Activated CD4-positive, alpha-beta T cell treated with anti-CD3 and anti-CD28 coated beads, Interleukin-2, amount 10 ng/mL, durations not matched to agents 24 days and 14 days (primary cell): Measurements from ENCODE around the gene EIF1. TPM values are rescaled to one million over a fixed set of nuclear protein-coding genes. Genes with fewer than 3 reads are reported as not detected.

Experiments used
- DNase-seq: peaks from one replicate; pipeline ENCODE4 v3.0.0; 2022
- H3K27ac Mint-ChIP-seq: one replicate; pipeline ENCODE4 v1.8.0; 2022; ENCODE audit warnings: mild to moderate bottlenecking, mixed read lengths
- H3K27me3 Mint-ChIP-seq: one replicate; pipeline ENCODE4 v1.8.0; 2022; ENCODE audit warnings: mixed read lengths
- H3K36me3 Mint-ChIP-seq: one replicate; pipeline ENCODE4 v1.8.0; 2022; ENCODE audit warnings: low read depth, mild to moderate bottlenecking, mixed read lengths
- H3K4me1 Mint-ChIP-seq: one replicate; pipeline ENCODE4 v1.8.0; 2021; ENCODE audit warnings: mixed read lengths
- H3K4me3 Mint-ChIP-seq: one replicate; pipeline ENCODE4 v1.8.0; 2022; ENCODE audit warnings: mild to moderate bottlenecking, moderate library complexity, mixed read lengths
- H3K9me3 Mint-ChIP-seq: one replicate; pipeline ENCODE4 v1.8.0; 2021; ENCODE audit warnings: mixed read lengths
- intact Hi-C: fragments of 100-400 bp; cut with micrococcal nuclease; formaldehyde crosslinking; loops from one replicate; pipeline ENCODE4 v1.15.1; 2023
- total RNA-seq: library from RNA; stranded (reverse); gene quantifications from 2 replicates; pipeline ENCODE4 v1.2.3, GENCODE V29; 2022

EIF1 gene
- total RNA-seq, 1 donor from 2014 or later: 837 TPM

DNA sequence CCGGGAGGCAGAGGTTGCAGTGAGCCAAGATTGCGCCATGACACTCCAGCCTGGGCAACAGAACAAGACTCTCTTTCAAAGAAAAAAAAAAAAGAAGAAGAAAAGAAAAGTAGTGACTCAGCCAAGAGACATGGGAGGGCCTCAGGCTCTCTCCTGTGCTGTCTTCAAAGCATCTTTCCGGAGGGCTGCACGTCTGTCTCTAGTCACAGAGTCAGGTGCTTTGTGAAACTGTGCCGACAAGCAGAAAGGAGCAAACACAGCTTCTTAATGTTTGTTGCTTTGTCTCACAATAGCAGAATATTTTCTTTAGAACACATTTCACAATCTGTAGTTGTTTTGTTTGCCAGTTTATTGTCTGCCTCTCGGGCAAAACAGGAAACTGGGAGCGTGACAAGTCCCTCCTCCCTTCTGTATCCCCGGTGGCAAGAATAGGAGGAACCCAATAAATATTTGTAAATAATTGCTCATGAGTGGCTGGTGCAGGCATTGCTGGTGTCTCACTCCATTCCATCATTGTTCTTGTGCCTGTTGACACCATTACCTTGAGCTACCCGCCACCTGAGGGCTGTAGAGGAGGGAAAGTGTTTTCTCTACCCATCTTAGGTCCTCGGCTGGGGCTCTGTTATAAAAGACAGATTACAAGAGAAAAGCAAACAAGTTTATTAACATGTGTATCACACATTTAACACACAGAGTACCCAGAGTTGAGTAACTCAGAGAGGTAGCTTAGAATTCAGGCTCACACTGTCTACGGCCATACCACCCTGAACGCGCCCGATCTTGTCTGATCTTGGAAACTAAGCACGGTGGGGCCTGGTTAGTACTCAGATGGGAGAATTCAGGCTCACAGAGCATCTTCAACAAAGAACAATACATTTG is 29.0 kb downstream of the EIF1 start:
- DNase-seq: peak; percentile 71
- Mint-ChIP-seq H3K27me3 (peaks cover 8% of the 10 kb centered on the region), H3K9me3 (no peaks in the 10 kb centered on the region), H3K4me1 (peaks cover 7% of the 10 kb centered on the region), H3K27ac (no peak overlapping the region), H3K4me3 (peak overlapping the region; percentile 23), H3K36me3 (no peaks in the 10 kb centered on the region)
- intact Hi-C loops: no loop called here

DNA sequence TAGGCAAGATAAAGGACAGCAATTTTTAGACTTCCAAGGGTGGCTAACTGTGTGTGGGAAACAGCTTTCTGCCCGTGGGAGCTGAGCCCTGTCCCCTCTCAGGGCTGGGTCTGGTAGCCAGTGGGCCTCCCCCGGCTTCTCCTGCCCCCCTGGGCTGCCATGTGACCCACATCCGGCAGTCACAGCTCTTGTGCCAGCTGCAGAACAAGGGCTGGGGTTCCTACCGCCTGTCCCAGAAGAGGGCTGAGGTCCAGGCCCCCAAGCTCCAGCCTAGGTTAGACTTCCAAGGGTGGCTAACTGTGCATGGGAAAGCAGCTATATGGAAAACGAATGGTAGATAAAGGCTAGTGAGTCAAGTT is 29.6 kb downstream of the EIF1 start:
- Mint-ChIP-seq H3K4me1 (peaks cover 7% of the 10 kb centered on the region), H3K36me3 (no peaks in the 10 kb centered on the region), H3K27me3 (peaks cover 7% of the 10 kb centered on the region), H3K4me3 (no peak overlapping the region), H3K27ac (no peak overlapping the region), H3K9me3 (no peaks in the 10 kb centered on the region)
- no peak for DNase-seq
- intact Hi-C loops: no loop called here

DNA sequence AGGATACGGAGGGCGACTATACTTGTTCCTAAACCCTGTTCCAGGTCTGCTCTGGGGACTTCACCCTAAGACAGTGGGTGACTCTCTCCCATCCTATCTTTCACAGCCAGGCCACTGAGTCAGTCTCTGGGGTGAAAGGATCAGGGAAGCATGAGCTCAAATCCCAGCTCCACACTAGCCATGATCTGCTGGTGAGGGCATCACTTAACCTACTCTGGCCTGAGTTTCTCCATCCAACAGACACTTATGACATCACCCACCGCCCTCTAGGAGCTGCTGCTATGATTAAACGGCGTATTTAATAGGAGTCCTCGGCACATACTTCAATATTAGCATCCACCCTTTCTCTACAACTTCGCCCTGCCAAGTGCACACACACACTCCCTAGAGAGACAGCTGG is 33.5 kb downstream of the EIF1 start:
- Mint-ChIP-seq H3K27ac (no peak overlapping the region), H3K9me3 (no peaks in the 10 kb centered on the region)
- no peak for DNase-seq

DNA sequence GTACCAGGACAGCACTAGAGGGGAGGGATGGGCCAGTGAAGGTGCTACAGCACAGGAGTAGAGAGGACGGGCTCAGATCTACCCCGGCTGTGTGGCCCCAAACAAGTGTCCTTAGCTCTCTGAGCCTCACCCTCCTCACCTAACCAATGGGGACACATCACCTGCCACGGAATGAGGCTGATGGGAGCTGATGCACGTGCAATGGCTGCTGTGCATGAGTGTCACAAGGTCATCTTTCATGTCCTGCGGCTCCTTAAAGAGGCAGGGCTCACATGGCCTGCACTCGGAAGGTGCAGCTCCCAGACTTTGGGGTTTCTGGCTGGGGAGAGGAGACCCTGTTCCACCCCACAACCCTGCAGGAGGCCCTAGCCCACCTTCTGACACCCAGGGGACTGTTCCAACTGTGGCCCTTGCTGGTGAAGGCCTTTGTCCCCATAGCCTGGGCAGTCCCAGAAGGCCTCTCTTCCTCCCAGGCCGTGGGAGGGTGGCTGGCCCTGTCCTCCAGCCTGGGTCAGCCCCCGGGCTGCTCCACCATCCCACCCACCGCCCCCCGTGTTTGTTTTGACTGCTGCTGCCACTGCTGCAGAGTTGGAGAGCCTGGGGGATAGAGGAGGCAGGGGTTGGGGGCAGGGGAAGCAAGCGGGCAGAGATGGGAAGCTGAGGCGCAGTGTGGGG is 35.3 kb downstream of the EIF1 start:
- peaks cover 5% of the 10 kb centered on the region for H3K27me3 Mint-ChIP-seq
- no peak overlapping the region for H3K27ac Mint-ChIP-seq
- no peak overlapping the region for H3K4me3 Mint-ChIP-seq
- no peaks in the 10 kb centered on the region for H3K36me3 Mint-ChIP-seq
- H3K9me3 Mint-ChIP-seq: no peaks in the 10 kb centered on the region
- no peaks in the 10 kb centered on the region for H3K4me1 Mint-ChIP-seq
- DNase-seq: no peak
- intact Hi-C loops: no loop called here

More for the DNA sequence above, 33.5 kb downstream of the EIF1 start:
- no peak overlapping the region for H3K4me3 Mint-ChIP-seq
- peaks cover 5% of the 10 kb centered on the region for H3K27me3 Mint-ChIP-seq
- H3K4me1 Mint-ChIP-seq: peaks cover 6% of the 10 kb centered on the region
- intact Hi-C loops: no loop called here
- H3K36me3 Mint-ChIP-seq: no peaks in the 10 kb centered on the region

DNA sequence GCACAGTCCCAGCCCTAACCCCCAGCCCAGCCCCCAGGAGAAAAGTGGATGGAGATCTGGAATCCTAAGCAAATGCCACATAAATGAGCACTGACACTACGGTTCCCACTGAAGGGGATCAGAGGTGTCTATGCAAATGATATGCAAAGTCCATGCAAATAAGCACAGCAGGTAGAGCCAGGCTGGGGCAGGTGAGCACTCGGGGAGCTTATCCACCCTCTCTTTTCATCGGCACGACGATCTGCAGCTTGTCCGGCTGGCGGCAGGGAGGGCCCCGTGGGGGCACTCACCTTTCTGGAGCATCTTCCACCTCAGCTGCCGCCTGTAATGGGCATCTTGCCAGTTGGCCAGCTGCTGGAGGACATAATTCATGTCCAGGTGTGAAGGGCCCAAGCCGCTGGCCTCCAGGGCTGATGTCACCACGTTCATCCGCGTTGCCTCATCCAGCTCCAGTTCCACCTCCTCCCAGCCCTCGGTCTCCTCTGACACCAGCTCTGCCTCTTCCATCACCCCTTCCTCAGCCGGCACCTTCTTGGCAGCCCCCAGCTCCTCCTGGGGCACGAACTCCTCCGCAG is 35.9 kb downstream of the EIF1 start:
- no peak overlapping the region for H3K4me3 Mint-ChIP-seq
- no peaks in the 10 kb centered on the region for H3K9me3 Mint-ChIP-seq
- intact Hi-C loops: no loop called here
- H3K4me1 Mint-ChIP-seq: no peaks in the 10 kb centered on the region
- H3K27me3 Mint-ChIP-seq: peaks cover 5% of the 10 kb centered on the region
- H3K36me3 Mint-ChIP-seq: no peaks in the 10 kb centered on the region
- H3K27ac Mint-ChIP-seq: no peak overlapping the region
- DNase-seq: no peak

DNA sequence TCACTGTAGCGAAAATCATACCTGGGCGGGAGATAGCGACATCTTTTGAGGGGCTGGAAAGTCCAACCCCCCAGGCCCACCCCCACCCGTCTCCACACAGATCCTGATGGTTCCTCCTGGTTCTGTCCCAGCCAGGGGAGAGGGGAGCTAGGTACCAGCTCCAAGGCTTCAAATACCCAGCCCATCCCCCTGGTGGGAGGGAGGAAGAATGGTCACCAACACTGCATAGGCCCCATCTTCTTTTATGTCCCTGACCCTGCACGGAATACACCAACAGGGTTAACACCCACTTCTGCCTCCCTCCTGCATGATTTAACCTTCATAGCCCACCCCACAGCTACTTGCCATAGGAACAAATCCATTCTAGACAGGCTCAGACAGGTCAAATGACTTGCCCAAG is 36.4 kb downstream of the EIF1 start:
- no peaks in the 10 kb centered on the region for H3K36me3 Mint-ChIP-seq
- peaks cover 7% of the 10 kb centered on the region for H3K27me3 Mint-ChIP-seq
- H3K4me1 Mint-ChIP-seq: no peaks in the 10 kb centered on the region
- intact Hi-C loops: no loop called here
- no peak overlapping the region for H3K27ac Mint-ChIP-seq
- DNase-seq: no peak
- H3K9me3 Mint-ChIP-seq: no peaks in the 10 kb centered on the region
- H3K4me3 Mint-ChIP-seq: no peak overlapping the region

DNA sequence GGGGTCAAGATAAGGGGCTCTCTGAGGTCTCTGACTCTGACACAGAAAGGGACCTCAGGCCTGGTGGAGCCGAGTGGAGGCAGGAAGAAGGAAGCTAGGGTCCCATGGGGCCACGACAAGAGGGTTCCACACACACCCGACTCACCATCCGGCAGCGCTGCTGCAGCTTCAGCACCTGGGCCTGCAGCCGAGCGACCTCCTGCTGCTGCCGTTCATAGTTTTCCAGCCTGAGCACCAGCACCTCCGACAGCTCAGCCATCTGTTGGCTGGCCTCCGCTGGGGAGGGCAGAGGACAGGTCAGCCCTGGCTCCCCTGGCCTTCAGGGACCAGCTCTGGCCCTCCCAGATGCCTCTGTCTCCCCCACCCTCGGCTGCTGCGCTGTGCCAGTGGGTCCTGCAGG is 39.4 kb downstream of the EIF1 start:
- H3K27ac Mint-ChIP-seq: no peak overlapping the region
- no peak for DNase-seq
- no peaks in the 10 kb centered on the region for H3K4me1 Mint-ChIP-seq
- no peaks in the 10 kb centered on the region for H3K36me3 Mint-ChIP-seq
- intact Hi-C loops: no loop called here
- H3K9me3 Mint-ChIP-seq: no peaks in the 10 kb centered on the region
- H3K4me3 Mint-ChIP-seq: no peak overlapping the region
- H3K27me3 Mint-ChIP-seq: peaks cover 27% of the 10 kb centered on the region

DNA sequence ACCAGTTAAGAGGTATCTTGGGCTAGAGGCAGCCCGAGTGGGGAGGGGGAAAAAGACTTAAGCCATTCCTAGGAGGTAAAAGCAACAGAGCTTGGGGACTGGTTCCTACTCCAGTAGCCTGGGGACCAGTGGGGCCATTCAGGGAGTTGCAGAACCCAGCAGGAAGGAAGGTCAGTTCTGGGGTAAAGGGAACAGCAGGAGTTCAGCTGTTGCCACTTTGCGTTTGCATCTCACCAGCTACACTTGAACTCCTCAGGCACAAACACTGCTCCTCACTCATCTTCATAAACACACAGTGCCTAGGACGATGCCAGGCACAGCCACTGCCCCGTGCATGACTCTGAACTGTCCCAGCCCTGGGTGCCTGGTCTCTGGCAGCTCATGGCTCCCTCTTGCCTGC is 41.8 kb downstream of the EIF1 start:
- H3K9me3 Mint-ChIP-seq: no peaks in the 10 kb centered on the region
- peaks cover 6% of the 10 kb centered on the region for H3K4me1 Mint-ChIP-seq
- intact Hi-C loops: no loop called here
- H3K36me3 Mint-ChIP-seq: no peaks in the 10 kb centered on the region
- no peak overlapping the region for H3K27ac Mint-ChIP-seq
- DNase-seq: no peak
- H3K27me3 Mint-ChIP-seq: peaks cover 35% of the 10 kb centered on the region
- H3K4me3 Mint-ChIP-seq: no peak overlapping the region

DNA sequence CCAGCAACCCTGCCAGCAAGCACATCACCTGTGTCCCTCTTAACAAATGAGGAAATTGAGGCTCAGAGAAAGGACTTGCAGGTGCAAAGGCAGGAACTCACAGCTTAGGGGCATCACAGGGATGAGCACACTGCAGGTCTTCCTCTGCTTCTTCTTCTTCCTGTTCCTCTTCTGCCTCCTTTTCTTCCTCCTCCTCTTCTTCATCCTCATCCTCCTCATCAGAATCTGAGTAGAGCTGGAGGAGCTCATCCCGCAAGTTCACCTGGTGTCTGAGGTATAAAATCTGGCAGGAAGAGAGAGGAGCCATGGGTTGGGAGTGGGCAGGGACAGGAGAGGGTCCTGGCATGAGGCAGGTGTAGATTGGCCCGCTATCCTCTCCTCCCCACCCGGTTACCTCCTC is 43.2 kb downstream of the EIF1 start:
- no peaks in the 10 kb centered on the region for H3K36me3 Mint-ChIP-seq
- no peak overlapping the region for H3K4me3 Mint-ChIP-seq
- peaks cover 6% of the 10 kb centered on the region for H3K4me1 Mint-ChIP-seq
- no peak for DNase-seq
- H3K27me3 Mint-ChIP-seq: peaks cover 48% of the 10 kb centered on the region
- H3K9me3 Mint-ChIP-seq: no peaks in the 10 kb centered on the region
- intact Hi-C loops: no loop called here
- H3K27ac Mint-ChIP-seq: no peak overlapping the region

DNA sequence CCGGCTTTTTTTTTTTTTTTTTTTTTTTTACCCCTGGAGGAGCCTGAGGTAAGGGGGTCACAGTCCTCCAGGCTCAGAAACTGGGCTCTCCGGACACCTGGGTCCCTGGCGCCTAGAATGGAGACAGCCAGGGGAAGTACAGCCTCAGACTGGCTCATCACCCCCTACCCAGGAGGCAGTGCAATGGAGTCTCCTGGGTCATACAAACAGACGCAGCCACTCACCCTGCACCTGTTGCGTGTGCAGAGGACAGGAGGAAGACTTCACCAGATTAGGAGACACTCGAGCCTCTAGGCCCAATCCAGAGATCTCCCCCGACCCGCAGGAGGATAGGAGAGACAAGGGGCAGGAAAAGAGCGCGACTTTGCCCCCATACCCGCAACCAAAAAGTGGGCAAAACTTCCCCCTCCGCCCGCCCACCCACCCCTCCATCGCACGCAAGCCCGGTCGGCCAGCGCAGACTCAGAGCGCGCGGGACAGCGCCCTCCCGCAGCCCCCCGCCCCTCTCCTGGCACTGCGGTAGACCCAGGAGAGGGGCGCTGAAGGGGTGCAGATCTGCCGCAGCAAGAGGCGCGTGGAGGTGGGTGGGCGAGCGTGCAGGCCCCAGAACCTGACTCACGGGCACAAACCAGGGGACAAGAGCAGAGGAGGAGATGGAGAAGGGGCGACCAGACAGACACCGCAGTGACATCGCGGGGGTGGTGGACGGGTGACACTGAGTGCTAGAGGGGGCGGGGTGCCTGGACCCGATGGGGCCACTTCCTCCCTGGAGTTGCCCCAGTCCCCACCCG is 44.9 kb downstream of the EIF1 start:
- peak overlapping the region; percentile 35 for H3K4me3 Mint-ChIP-seq
- no peak overlapping the region for H3K27ac Mint-ChIP-seq
- peaks cover 52% of the 10 kb centered on the region for H3K27me3 Mint-ChIP-seq
- H3K4me1 Mint-ChIP-seq: peaks cover 11% of the 10 kb centered on the region
- DNase-seq: no peak
- H3K36me3 Mint-ChIP-seq: no peaks in the 10 kb centered on the region
- H3K9me3 Mint-ChIP-seq: no peaks in the 10 kb centered on the region
- intact Hi-C loops: no loop called here

DNA sequence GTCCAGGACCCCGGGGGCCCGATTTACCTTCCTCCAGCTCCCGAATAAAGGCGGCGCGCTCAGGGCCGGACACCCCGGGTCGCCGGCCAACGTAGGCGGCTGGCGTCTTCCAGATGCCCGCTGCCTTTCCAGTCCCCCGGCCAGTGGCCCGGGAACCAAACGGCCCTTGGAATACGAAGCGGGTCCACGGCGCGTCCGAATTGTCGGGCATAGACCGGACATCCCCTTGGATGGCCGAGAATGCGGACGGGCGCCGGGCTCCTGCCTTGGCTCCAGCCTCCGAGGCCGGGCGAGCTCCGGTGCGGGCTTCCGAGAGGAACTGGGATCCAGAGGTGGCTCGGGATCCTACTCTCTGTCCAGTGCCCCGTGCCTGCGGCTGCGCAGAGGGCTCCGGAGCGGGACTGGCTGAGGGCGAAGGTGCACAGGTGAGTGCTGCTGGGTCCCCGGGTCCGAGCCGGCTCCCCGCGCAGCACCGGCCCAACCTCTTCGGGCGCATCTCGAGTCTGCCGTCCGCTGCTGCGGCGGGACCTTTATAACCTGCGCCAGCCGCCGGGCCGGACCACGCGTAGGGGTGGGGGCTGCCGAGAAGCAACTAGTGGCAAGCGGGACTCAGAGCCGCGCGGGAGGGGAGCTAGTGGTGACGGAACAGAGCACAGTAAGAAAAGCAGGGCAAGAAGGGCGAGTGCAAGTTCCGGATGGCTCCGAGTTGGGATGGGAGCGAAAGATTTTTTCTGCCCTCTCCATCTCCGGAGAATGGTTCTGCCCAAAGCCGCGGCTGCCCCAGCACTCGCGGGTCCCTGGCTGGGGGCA is 45.7 kb downstream of the EIF1 start, which contains the start of gene HAP1:
Gene HAP1 (minus strand): TSS at position 505 of the 810 bp plus-strand sequence. CDS start 9 bp downstream, at position 496.
- intact Hi-C loops: no loop called here
- DNase-seq: peak; percentile 72
- H3K9me3 Mint-ChIP-seq: no peaks in the 10 kb centered on the region
- no peaks in the 10 kb centered on the region for H3K36me3 Mint-ChIP-seq
- H3K27ac Mint-ChIP-seq: no peak within 1 kb of the TSS
- peaks cover 52% of the 10 kb centered on the region for H3K27me3 Mint-ChIP-seq
- peaks cover 11% of the 10 kb centered on the region for H3K4me1 Mint-ChIP-seq
- H3K4me3 Mint-ChIP-seq: peak within 1 kb of the TSS; percentile 55

DNA sequence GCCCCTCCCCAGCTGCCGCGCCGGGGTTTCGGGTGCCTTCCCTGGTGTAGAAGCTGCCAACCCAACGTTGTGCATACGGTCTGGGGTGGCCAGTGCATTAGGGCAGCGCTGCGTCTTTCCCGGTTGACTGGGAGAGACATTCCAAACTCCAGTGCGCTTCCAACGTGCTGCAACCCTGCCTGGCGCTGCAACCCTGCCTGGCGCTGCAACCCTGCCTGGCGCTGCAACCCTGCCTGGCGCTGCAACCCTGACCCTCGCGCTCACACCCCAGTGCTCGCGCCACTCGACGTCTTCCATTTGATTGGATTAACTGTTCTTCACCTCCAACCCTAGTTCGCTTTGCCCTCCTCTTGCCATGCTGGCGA is 46.2 kb downstream of the EIF1 start:
- no peak overlapping the region for H3K27ac Mint-ChIP-seq
- H3K27me3 Mint-ChIP-seq: peaks cover 50% of the 10 kb centered on the region
- intact Hi-C loops: loop anchor here (5.0 kb wide), 1 partner anchor 52 kb away; the partner anchor contains the start of gene JUP
- H3K4me3 Mint-ChIP-seq: peak overlapping the region; percentile 52
- peaks cover 11% of the 10 kb centered on the region for H3K4me1 Mint-ChIP-seq
- no peaks in the 10 kb centered on the region for H3K36me3 Mint-ChIP-seq
- DNase-seq: no peak
- no peaks in the 10 kb centered on the region for H3K9me3 Mint-ChIP-seq

DNA sequence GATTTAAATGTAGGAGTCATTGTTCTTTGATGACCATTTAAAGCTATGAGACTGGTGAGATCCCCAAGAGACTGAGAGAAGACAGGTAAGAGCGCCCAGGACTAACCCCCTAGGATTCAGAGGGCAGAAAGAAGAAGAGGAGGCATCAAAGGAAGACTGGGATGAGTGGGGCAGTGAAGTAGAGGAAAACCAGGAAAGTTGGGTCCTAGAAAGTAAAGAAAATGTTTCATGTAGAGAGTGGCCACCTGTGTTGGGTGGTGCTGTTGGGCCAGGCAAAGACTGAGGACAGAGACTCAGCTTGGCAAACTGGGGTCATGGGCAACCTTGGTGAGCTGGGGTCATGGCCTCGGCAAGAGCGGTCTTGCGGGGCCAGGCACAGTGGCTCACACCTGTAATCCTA is 47.1 kb downstream of the EIF1 start:
- H3K27me3 Mint-ChIP-seq: peaks cover 47% of the 10 kb centered on the region
- DNase-seq: no peak
- H3K27ac Mint-ChIP-seq: no peak overlapping the region
- no peaks in the 10 kb centered on the region for H3K9me3 Mint-ChIP-seq
- peaks cover 11% of the 10 kb centered on the region for H3K4me1 Mint-ChIP-seq
- no peaks in the 10 kb centered on the region for H3K36me3 Mint-ChIP-seq
- intact Hi-C loops: loop anchor here (5.0 kb wide), 1 partner anchor 52 kb away; the partner anchor contains the start of gene JUP
- no peak overlapping the region for H3K4me3 Mint-ChIP-seq
